SK-N-SH treated with all-trans-retinoic acid at 6 μM for 48 hours (cell line): ENCODE measurements around the gene ADAM30.

ENCODE experiments used
- BACH2 ChIP-seq: fragments of 250-450 bp; sonication (Bioruptor Pico); IDR thresholded peaks from 2 replicates; pipeline ENCODE4 v1.9.0; 2021; ENCODE audit warnings: mild to moderate bottlenecking, borderline replicate concordance
- ISL1 ChIP-seq: fragments of 250-450 bp; sonication (Bioruptor Pico); IDR thresholded peaks from 2 replicates; pipeline ENCODE4 v2.1.2; 2022; ENCODE audit warnings: mild to moderate bottlenecking, moderate library complexity
- PATZ1 ChIP-seq: fragments of 250-450 bp; sonication (Bioruptor Pico); IDR thresholded peaks from 2 replicates; pipeline ENCODE4 v1.8.0; 2020; ENCODE audit warnings: mild to moderate bottlenecking, moderate library complexity, borderline replicate concordance
- PPARA ChIP-seq: fragments of 250-450 bp; sonication (Bioruptor Pico); IDR thresholded peaks from 2 replicates; pipeline ENCODE4 v1.5.0; 2020; ENCODE audit warnings: mild to moderate bottlenecking, borderline replicate concordance
- ZFP30 ChIP-seq: fragments of 450-650 bp; formaldehyde crosslinking; IDR thresholded peaks from 2 replicates; pipeline ENCODE4 v1.5.0; 2022; ENCODE audit warnings: mild to moderate bottlenecking, moderate library complexity
- ZNF70 ChIP-seq: fragments of 450-650 bp; formaldehyde crosslinking; IDR thresholded peaks from 2 replicates; pipeline ENCODE4 v1.5.0; 2020; ENCODE audit warnings: mild to moderate bottlenecking, moderate library complexity

GRCh38 chr1:119935373-119935772, 39.1 kb upstream of the ADAM30 start:
- TF ChIP-seq ISL1 (CRISPR knock-in tag) (no peak), ZFP30 (CRISPR knock-in tag) (no peak), PATZ1 (CRISPR knock-in tag) (no peak), BACH2 (no peak), PPARA (CRISPR knock-in tag) (no peak), ZNF70 (CRISPR knock-in tag) (no peak)
